Fibroblast of pulmonary artery (primary cell): ENCODE data around the gene IL4R.

ENCODE experiments used
- DNase-seq: peaks from one replicate; pipeline ENCODE4 v3.0.0-alpha.2; 2010; ENCODE audit warnings: low read depth
- H3K4me3 ChIP-seq: replicated peaks from 2 replicates; pipeline ENCODE4 v1.5.1; 2011; ENCODE audit warnings: low read depth, mild to moderate bottlenecking, control low read depth, low read length, moderate library complexity
- CTCF ChIP-seq: IDR thresholded peaks from 2 replicates; pipeline ENCODE4 v1.5.1; 2011; ENCODE audit warnings: mild to moderate bottlenecking, control low read depth, low read length, inconsistent platforms; ENCODE audit errors: missing control alignments

The IL4R gene

GRCh38 chr16:27403601-27403992 is 89.8 kb downstream of the IL4R start:
- H3K4me3 ChIP-seq, result no peak overlapping the region
- no peak for DNase-seq

GRCh38 chr16:27404163-27404823 is 90.5 kb downstream of the IL4R start:
- no peak for DNase-seq
- no peak overlapping the region for H3K4me3 ChIP-seq
- TF ChIP-seq CTCF, result no peak

More at GRCh38 chr16:27403601-27403992, 89.8 kb downstream of the IL4R start:
- no peak for TF ChIP-seq CTCF

- no peak for TF ChIP-seq CTCF
- H3K4me3 ChIP-seq, result no peak overlapping the region
- no peak for DNase-seq
Measured at GRCh38 chr16:27405546-27406451, 92.0 kb downstream of the IL4R start.

- no peak for DNase-seq
- H3K4me3 ChIP-seq, result no peak overlapping the region
- no peak for TF ChIP-seq CTCF
Measured at GRCh38 chr16:27406511-27407128, 92.8 kb downstream of the IL4R start.

GRCh38 chr16:27407133-27407532 is 93.4 kb downstream of the IL4R start:
- H3K4me3 ChIP-seq, result no peak overlapping the region
- no peak for DNase-seq
- TF ChIP-seq CTCF, result no peak

- no peak overlapping the region for H3K4me3 ChIP-seq
- no peak for TF ChIP-seq CTCF
- DNase-seq, result peak; percentile 51
Measured at GRCh38 chr16:27408012-27408601, 94.3 kb downstream of the IL4R start.
